Testis (tissue), 3 donors: ENCODE measurements around the gene CABP4. TPM values are rescaled to one million over a fixed set of nuclear protein-coding genes. Genes with fewer than 3 reads are reported as not detected.
A peak's percentile ranks its signal among the peaks of the same experiment; 100 is the strongest.

Source experiments
- DNase-seq: peaks from one replicate; pipeline ENCODE4 v3.0.0-alpha.2; 2019
- H3K27ac ChIP-seq, 2 donors: fragments of 200-600 bp; sonication (generic); one replicate each; pipeline ENCODE4 v1.5.1; 2019
- H3K27me3 ChIP-seq: fragments of 200-600 bp; sonication (generic); one replicate; pipeline ENCODE4 v1.5.1; 2019
- H3K36me3 ChIP-seq: fragments of 200-600 bp; sonication (generic); one replicate; pipeline ENCODE4 v1.5.1; 2017; ENCODE audit warnings: low read depth; ENCODE audit errors: missing control alignments
- H3K4me1 ChIP-seq: fragments of 200-600 bp; sonication (generic); one replicate; pipeline ENCODE4 v1.5.1; 2019
- H3K4me3 ChIP-seq, 2 donors: fragments of 200-600 bp; sonication (generic); one replicate each; pipeline ENCODE4 v1.5.1; 2017 to 2019
- H3K9me3 ChIP-seq: fragments of 200-600 bp; sonication (generic); one replicate; pipeline ENCODE4 v1.5.1; 2017
- CTCF ChIP-seq, 3 experiments: fragments of 450-650 bp in 2 of 3; fragments of 200-600 bp in 1 of 3; sonication (generic) in 1 of 3; IDR thresholded peaks; one replicate each; pipeline ENCODE4 v1.5.1; 2016 to 2019; ENCODE audit warnings: antibody characterized with exemption in 3 of 3, mild to moderate bottlenecking in 2 of 3, moderate library complexity in 1 of 3
- POLR2A ChIP-seq: fragments of 450-650 bp; IDR thresholded peaks from one replicate; pipeline ENCODE4 v1.6.1; 2017; ENCODE audit warnings: antibody characterized with exemption, mild to moderate bottlenecking, moderate library complexity
- WGBS, 2 donors: methylation state at CpG; one replicate each; pipeline ENCODE4 v1.1.5; 2018; 5-methylcytosine and 5-hydroxymethylcytosine counted together
- intact Hi-C: fragments of 100-400 bp; cut with DNase I; formaldehyde crosslinking; loops from one replicate; pipeline ENCODE4 v1.15.1; 2023; ENCODE audit warnings: low total_unique reads
- polyA plus RNA-seq: library from polyadenylated mRNA; stranded (reverse); fragments of 350-450 nt; fragmentation: Illumina TruSeq; extraction: RNeasy Lipid Tissue Mini Kit (QIAGEN cat#74804); gene quantifications from one replicate; pipeline ENCODE4 v1.2.3, GENCODE V29; 2014; ENCODE audit warnings: low read depth, low replicate concordance; ENCODE audit not compliant: insufficient read depth
- total RNA-seq, 2 donors: library from RNA; depleted of rRNA; stranded (reverse); fragments of >200 nt; gene quantifications; one replicate each; pipeline ENCODE4 v1.2.3, GENCODE V29; 2016

Gene CABP4
- total and polyA plus RNA-seq, 3 donors from 2014 or later = 0.87 to 1.2 (median 0.98) TPM

- Histone ChIP-seq H3K27me3 (no peaks in the 10 kb centered on the region), H3K4me3 (no peak overlapping the region), H3K4me1 (peaks cover 12% of the 10 kb centered on the region), H3K9me3 (no peaks in the 10 kb centered on the region), H3K36me3 (no peaks in the 10 kb centered on the region), H3K27ac (no peak overlapping the region)
- TF ChIP-seq CTCF (IDR thresholded peaks at IDR 0.05) = no peak
- no peak for TF ChIP-seq POLR2A
- no peak for DNase-seq
- WGBS, 2 donors = 76 to 86% methylated on average over 5 of the region's 5 CpGs
- intact Hi-C loops = no loop called here
Observed at GRCh38 chr11:67466367-67466766, 11.2 kb downstream of the CABP4 start.

- Histone ChIP-seq H3K9me3 (no peaks in the 10 kb centered on the region), H3K36me3 (no peaks in the 10 kb centered on the region), H3K4me1 (peaks cover 12% of the 10 kb centered on the region), H3K4me3 (no peak overlapping the region), H3K27me3 (no peaks in the 10 kb centered on the region), H3K27ac (no peak overlapping the region)
- DNase-seq = no peak
- 70 to 80% methylated on average over 11 of the region's 11 CpGs for WGBS, 2 donors
- no peak for TF ChIP-seq POLR2A
- TF ChIP-seq CTCF (IDR thresholded peaks at IDR 0.05) = no peak
- intact Hi-C loops = no loop called here
Observed at GRCh38 chr11:67466962-67467771, 12.0 kb downstream of the CABP4 start.

GRCh38 chr11:67468056-67468455, 12.9 kb downstream of the CABP4 start:
- Histone ChIP-seq H3K9me3 (no peaks in the 10 kb centered on the region), H3K27me3 (no peaks in the 10 kb centered on the region), H3K27ac (peak overlapping the region in 1 of 2 donors; percentile 91), H3K36me3 (no peaks in the 10 kb centered on the region), H3K4me1 (peaks cover 12% of the 10 kb centered on the region), H3K4me3 (peak overlapping the region; percentile 77 to 90)
- WGBS, 2 donors = 3 to 12% methylated on average over 5 of the region's 5 CpGs
- TF ChIP-seq CTCF (IDR thresholded peaks at IDR 0.05) (no peak), POLR2A (no peak)
- DNase-seq = no peak
- intact Hi-C loops = no loop called here

- no peaks in the 10 kb centered on the region for H3K36me3 ChIP-seq
- no peak for DNase-seq
- 0 to 2% methylated on average over 5 to 6 of the region's 6 CpGs for WGBS, 2 donors
- peaks cover 12% of the 10 kb centered on the region for H3K4me1 ChIP-seq
- peak overlapping the region; percentile 77 to 90 for H3K4me3 ChIP-seq
- H3K27ac ChIP-seq = peak overlapping the region; percentile 68 to 91
- intact Hi-C loops = no loop called here
- H3K9me3 ChIP-seq = no peaks in the 10 kb centered on the region
- H3K27me3 ChIP-seq = no peaks in the 10 kb centered on the region
- TF ChIP-seq CTCF (IDR thresholded peaks at IDR 0.05) = no peak
- TF ChIP-seq POLR2A = no peak
Observed at GRCh38 chr11:67468456-67468758, 13.3 kb downstream of the CABP4 start.
